Ascending aorta (tissue), 2 donors: Measurements from ENCODE around the gene SLITRK3. TPM values are rescaled to one million over a fixed set of nuclear protein-coding genes. Genes with fewer than 3 reads are reported as not detected.
"Not testable (repeated sequence)": the region's sequence is repeated elsewhere in the genome, so short reads cannot be mapped to it uniquely, and the experiment has no call there.

ENCODE experiments used
- DNase-seq, 2 donors: peaks; one replicate each; pipeline ENCODE4 v3.0.0-alpha.2; 2019; ENCODE audit warnings: low spot score in 2 of 2
- H3K27ac ChIP-seq, 2 donors: fragments of 200-600 bp; sonication (generic); one replicate each; pipeline ENCODE4 v1.5.1; 2016 to 2017; ENCODE audit warnings: mild to moderate bottlenecking in 1 of 2
- H3K27me3 ChIP-seq: fragments of 200-600 bp; sonication (generic); one replicate; pipeline ENCODE4 v1.5.1; 2017
- H3K36me3 ChIP-seq, 2 donors: fragments of 200-600 bp; sonication (generic); one replicate each; pipeline ENCODE4 v1.5.1; 2016
- H3K4me1 ChIP-seq, 2 donors: fragments of 200-600 bp; sonication (generic); one replicate each; pipeline ENCODE4 v1.5.1; 2016 to 2017; ENCODE audit warnings: mild to moderate bottlenecking in 1 of 2
- H3K4me3 ChIP-seq, 2 donors: fragments of 200-600 bp; sonication (generic); one replicate each; pipeline ENCODE4 v1.5.1; 2016 to 2017; ENCODE audit warnings: mild to moderate bottlenecking in 1 of 2
- H3K9me3 ChIP-seq, 2 donors: fragments of 200-600 bp; sonication (generic); one replicate each; pipeline ENCODE4 v1.5.1; 2016
- intact Hi-C: fragments of 100-400 bp; cut with DNase I; formaldehyde crosslinking; loops from one replicate; pipeline ENCODE4 v1.15.1; 2023
- total RNA-seq: library from RNA; depleted of rRNA; stranded (reverse); fragments of >200 nt; gene quantifications from one replicate; pipeline ENCODE4 v1.1.0, GENCODE V29; 2016
- TF ChIP-seq, protein P1 (sequence below), 3 experiments: fragments of 200-600 bp in 2 of 3; fragments of 450-650 bp in 1 of 3; sonication (generic) in 2 of 3; IDR thresholded peaks; one replicate each; pipeline ENCODE4 v1.5.1; 2016 to 2019; ENCODE audit warnings: antibody characterized with exemption in 3 of 3, mild to moderate bottlenecking in 1 of 3, moderate library complexity in 1 of 3

SLITRK3 gene
- total RNA-seq, 1 donor from 2014 or later = not detected

DNA sequence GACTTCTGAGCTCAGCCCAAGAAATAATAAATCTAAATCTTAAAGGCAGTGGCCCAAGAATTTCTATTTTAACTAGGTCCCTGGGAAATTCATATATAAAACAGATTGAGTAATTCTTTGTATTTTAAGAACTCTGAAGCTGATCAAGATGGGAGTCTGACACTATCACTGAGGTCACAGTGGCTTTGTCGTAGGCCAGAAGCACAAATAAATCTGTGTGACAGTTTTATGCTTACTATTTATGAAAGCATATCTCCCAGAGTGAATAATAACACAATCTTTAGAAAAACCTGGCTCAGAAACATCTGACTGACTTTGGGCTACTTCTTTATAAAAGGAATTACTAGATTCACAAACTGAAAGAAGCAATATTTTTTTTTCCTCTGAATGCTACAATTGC is 51.9 kb downstream of the SLITRK3 start:
- intact Hi-C loops = no loop called here
- no peaks in the 10 kb centered on the region for H3K27me3 ChIP-seq
- no peak for DNase-seq
- TF ChIP-seq, protein P1, sequence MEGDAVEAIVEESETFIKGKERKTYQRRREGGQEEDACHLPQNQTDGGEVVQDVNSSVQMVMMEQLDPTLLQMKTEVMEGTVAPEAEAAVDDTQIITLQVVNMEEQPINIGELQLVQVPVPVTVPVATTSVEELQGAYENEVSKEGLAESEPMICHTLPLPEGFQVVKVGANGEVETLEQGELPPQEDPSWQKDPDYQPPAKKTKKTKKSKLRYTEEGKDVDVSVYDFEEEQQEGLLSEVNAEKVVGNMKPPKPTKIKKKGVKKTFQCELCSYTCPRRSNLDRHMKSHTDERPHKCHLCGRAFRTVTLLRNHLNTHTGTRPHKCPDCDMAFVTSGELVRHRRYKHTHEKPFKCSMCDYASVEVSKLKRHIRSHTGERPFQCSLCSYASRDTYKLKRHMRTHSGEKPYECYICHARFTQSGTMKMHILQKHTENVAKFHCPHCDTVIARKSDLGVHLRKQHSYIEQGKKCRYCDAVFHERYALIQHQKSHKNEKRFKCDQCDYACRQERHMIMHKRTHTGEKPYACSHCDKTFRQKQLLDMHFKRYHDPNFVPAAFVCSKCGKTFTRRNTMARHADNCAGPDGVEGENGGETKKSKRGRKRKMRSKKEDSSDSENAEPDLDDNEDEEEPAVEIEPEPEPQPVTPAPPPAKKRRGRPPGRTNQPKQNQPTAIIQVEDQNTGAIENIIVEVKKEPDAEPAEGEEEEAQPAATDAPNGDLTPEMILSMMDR (IDR thresholded peaks at IDR 0.05) = no peak
- H3K4me1 ChIP-seq = no peaks in the 10 kb centered on the region
- no peak overlapping the region for H3K4me3 ChIP-seq
- H3K36me3 ChIP-seq = no peaks in the 10 kb centered on the region
- H3K9me3 ChIP-seq = no peaks in the 10 kb centered on the region
- H3K27ac ChIP-seq = no peak overlapping the region

DNA sequence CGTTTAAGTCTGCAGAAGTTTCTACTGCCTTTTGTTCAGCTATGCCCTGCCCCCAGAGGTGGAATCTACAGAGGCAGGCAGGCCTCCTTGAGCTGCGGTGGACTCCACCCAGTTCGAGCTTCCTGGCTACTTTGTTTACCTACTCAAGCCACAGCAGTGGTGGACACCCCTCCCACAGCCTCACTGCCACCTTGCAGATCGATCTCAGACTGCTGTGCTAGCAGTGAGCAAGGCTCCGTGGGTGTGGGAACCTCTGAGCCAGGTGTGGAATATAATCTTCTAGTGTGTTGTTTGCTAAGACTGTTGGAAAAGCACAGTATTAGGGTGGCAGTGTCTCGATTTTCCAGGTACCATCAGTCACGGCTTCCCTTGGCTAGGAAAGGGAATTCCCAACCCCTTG is 56.3 kb downstream of the SLITRK3 start:
- H3K36me3 ChIP-seq, H3K4me1 ChIP-seq, H3K4me3 ChIP-seq, H3K27me3 ChIP-seq, H3K9me3 ChIP-seq, H3K27ac ChIP-seq, intact Hi-C loops, DNase-seq: not testable (repeated sequence)

Other genes with a start within 250 kb of the SLITRK3 start
- not detected for gene SI, start 117.9 kb downstream of the SLITRK3 start, total RNA-seq